OCI-LY1 (cell line): Measurements from ENCODE around the gene TERT.

Source experiments
- CTCF ChIP-seq: fragments of 200-600 bp; sonication (generic), shearing (Covaris generic); IDR thresholded peaks from 2 replicates; pipeline ENCODE4 v1.5.1; 2017; ENCODE audit warnings: mild to moderate bottlenecking, antibody characterized with exemption, low read length, moderate library complexity, mixed read lengths
- EZH2 ChIP-seq: fragments of 200-600 bp; sonication (generic), shearing (Covaris generic); IDR thresholded peaks from 2 replicates; pipeline ENCODE4 v1.8.0; 2017; ENCODE audit warnings: borderline replicate concordance, mixed run types, mild to moderate bottlenecking, antibody characterized with exemption, low read length, moderate library complexity, mixed read lengths

- no peak for TF ChIP-seq CTCF
- no peak for TF ChIP-seq EZH2
Observed at GRCh38 chr5:1226839-1227581, 67.9 kb downstream of the TERT start.
